ENCODE measurements around the gene GLB1L.
"Not testable (repeated sequence)": the region's sequence is repeated elsewhere in the genome, so short reads cannot be mapped to it uniquely, and the experiment has no call there.

Gene GLB1L

DNA sequence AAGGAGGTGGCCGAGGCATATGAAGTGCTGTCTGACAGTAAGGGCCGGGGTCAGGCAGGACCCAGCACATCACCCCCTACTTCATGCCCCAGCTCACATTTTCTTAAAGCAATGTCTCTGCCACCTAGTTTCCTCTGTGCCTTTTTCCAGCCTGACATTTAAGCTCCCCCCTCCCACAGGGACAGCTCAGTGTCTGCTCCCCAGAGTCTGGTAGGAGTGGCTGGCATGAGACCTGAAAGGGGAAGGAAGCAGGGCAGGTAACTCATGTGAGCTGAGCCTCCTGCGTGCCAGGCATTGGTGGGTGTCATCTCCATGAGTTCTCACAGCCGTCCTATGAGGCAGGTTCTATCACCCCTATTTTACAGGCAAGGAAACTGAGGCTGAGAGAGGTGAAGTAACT lies 35.4 kb upstream of the GLB1L start:
- DNase-seq (ENCODE audit: low read depth, low spot score), result no peak

DNA sequence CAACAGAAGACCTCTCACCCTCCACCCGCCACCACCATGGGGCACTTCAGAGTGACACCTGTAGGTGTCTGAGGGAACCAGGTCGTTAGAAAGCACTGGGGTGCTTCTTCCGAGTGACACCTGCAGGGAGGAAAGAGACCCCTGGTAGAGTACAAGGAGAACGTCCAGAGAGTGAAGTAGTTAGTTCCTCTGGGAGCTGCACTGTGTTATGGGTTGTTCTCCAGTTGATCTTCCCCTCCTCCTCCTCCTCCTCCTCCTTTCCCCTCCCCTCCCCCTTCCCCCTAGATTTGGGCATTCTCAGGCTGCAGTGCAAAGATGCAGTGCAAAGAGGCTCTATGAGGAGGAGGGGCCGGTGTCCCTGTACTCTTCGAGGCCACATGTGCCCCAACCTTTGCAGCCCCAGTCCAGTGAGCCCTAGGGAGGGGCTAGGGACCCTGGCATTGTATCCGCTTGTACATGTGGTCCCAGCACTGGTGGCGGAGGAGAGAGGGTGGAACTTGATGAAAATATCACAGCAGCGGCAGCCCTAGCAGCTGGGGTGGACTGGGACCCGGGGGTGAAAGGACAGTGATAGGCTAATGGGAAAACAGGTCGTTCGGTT lies 34.8 kb upstream of the GLB1L start:
- DNase-seq (ENCODE audit: low read depth, low spot score), result no peak

DNA sequence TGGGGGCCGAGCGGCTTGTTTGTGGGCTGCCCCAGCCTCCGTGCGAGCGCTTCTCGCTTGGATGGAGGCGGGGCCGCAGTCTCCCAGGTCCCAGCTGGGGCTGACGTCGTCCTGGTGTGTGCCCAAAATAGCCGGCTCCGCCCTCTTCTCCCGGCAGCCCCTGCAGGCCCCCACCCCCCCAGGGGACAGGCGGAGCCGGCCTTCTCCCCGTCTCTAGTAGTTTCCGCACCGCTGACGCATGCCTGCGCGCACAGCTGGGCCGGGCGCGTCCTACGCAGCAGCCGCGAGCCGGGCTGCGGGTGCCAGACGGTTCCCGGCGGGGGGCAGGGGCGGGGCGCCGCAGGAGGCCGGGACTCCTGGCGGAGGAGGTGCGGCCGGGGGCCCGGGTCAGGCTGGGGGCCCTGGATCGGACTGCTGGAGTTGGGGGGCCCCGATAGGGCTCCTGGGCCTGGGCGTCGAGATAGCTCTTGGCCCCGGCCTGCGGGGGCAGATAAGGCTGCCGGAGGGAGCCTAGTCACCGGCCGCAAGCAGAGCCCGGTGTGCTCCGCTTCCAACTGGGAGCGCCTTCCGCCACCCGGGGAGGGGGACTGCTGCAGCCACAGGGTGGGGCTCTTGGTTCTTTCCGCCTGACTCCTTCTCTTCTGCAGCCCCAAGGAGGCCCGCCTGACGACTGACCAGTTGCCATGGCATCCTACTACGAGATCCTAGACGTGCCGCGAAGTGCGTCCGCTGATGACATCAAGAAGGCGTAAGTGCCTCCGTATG lies 34.1 kb upstream of the GLB1L start, which contains the start of gene DNAJB2:
Gene DNAJB2 (plus strand): TSS at position 216 of the 765 bp plus-strand sequence. CDS start 468 bp downstream, at position 684.
- peak; percentile 99 for DNase-seq (ENCODE audit: low read depth, low spot score)

DNA sequence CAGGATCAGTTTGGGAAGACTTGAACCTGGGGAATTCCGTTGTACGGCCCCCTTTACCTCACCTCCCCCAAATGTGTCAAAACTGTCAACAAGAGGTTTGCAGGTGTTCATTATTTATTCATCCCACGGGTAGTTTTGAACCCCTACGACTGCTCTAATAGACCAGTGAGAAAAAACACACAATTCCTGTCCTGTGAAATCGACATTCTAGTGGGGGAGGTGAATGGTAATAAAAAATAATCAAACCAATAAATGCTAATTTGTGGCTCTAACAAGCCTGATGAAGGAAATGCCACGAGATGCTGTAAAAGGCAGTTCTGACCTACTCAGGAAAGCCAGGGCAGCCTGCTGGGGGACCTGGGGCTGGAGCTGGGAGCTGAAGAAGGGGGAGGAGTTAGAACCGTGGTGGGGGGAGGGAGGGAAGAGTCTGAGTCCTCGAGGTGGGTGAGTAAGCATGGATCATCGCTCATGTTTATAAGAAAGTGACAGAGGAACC lies 33.5 kb upstream of the GLB1L start:
- DNase-seq (ENCODE audit: low read depth, low spot score), result no peak

DNA sequence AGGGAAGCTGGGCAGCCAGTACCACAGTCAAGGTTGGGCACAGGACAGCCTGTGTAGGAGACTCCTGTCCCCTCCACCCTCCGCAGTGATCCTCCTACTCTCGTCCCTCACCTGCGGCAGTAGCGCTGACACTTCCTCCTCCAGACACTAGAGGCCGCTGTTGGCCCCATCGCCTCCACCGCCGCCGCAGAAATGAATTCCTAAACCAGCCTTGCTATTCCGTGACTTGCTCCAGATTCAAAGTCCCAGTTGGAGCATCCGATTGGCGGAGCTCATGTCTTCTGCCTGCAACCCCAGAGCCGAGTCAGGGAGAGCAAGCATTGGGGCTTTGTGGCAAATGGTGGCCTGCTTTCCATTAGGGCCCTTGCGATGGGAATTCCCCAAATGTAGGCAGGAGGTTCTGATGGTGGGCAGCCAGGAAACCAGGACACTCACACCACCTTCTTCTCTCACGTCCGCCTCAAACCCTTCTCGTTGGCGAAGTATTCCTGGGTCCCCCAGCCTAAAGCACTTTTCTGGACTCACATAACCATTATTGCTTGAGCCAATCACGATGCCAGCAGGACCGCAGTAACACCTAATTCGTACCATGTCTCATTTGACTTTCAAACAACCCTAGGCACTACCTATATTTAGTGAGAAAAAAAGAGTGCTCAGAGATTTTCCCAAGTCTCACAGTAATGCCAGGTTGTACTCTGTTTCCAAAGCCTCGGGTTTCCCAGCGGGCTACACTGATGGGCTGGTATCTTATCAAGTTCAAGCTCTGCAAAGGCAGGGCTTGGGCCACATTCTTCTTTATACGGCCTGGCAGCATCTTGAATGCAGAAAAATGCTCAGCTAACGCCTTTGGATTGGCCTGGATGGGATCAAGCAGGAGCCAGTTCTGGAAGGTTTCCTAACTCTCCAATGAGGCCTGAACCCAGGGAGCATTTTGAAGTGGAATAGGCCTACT lies 32.7 kb upstream of the GLB1L start:
- peak; percentile 51 for DNase-seq (ENCODE audit: low read depth, low spot score)

DNA sequence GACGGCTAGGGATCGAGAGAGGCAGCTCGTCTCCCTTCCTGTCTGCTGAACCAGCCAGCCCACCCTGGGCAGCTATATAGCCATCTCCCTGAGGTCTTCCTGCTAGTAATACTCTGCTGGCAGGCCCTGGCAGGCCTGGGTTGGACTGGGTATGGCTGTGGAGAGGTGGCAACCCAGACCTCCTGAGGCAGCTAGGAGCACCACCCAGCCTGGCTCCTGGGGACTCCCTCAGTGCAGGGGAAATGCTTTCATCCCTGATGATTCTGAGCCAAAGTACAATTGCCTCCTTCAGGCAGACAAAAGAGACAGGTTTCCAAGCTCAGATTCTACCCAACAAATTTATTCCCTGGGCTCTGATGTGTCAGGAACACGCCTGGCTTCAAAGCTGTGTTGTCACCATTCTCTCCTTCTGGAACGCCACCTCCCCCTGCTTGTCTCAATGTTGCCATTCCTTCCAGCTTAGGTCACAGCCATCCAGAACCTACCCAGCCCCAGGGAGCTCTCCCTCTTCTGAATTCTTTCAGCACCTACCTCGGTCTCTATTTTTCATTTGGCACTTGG lies 29.2 kb upstream of the GLB1L start:
- DNase-seq (ENCODE audit: low read depth, low spot score), result no peak

DNA sequence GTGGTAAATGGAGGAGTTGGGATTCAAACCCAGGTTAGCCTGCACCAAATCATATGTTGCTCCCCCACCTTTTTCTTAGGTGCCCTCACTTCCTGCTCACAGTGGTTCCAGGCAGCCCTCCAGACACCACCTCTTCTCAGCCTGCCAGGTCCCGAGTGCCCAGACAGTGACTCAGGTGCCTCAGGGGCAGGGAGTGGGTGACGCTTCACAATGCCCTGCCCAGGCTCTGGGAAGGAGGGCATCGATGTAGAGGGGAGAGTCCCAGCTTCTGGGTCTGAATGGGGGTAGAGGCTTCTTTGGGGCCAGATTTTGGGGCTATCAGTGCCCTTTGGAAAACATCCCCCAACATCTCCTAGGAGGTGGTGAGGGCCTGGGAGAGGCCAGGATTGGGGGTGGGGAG lies 28.7 kb upstream of the GLB1L start:
- no peak for DNase-seq (ENCODE audit: low read depth, low spot score)

DNA sequence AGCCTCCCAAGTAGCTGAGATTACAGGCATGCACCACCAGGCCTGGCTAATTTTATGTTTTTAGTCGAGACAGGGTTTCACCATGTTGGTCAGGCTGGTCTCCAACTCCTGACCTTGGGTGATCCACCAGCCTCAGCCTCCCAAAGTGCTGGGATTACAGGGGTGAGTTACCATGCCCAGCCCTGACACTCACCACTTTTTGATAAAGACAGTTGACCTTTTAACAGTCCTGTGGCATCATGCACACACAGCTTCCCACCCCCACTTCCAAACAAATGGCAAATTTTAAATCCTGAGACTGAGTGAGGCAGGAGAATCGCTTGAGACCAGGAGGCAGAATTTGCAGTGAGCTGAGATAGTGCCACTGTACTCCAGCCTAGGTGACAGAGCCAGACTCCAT lies 27.8 kb upstream of the GLB1L start:
- DNase-seq (ENCODE audit: low read depth, low spot score), result no peak

DNA sequence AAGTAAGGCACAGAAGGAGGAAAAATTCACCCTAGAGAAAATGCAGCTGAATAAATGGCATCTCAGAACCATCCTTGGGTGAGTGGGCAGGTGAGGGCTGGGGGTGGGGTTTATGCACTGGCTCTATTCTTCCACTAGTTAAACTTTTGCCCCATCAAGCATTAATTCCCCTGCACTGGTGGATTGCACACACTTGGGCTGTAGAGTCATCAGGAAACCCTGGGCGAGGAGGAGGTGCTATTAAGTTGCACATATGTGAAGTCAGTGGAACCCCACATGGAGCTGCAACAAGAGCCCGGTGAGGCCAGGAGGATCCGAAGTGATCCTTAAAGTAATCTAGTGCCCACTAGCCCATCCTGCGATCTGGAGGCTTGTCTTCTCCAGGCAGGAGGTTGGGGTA lies 27.1 kb upstream of the GLB1L start:
- DNase-seq (ENCODE audit: low read depth, low spot score), result no peak

DNA sequence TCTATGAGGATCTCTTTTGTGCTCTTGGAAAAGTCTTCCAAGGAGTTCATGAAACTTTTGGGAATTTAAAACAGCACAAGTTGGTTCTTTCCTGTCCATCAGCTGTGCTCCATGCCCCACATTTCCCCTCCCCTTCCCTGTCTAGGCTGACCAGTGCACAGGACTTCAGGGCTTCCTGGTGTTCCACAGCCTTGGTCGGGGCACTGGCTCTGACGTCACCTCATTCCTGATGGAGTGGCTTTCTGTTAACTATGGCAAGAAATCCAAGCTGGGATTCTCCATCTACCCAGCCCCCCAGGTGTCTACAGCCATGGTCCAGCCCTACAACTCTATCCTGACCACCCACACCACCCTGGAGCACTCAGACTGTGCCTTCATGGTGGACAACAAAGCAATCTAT lies 25.8 kb upstream of the GLB1L start:
- no peak for DNase-seq (ENCODE audit: low read depth, low spot score)

DNA sequence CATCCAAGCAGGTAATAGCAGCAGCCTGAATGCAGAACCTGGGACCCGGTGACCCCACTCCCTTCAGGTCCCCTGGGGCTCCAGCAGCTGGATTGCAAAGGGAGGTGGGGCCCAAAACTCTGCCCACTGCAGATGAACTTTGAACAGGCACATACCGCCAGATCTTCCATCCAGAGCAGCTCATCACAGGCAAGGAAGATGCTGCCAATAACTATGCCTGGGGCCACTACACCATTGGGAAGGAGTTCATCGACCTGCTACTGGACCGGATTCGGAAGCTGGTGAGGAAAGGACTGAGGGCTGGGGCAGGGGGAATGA lies 24.8 kb upstream of the GLB1L start:
- no peak for DNase-seq (ENCODE audit: low read depth, low spot score)

DNA sequence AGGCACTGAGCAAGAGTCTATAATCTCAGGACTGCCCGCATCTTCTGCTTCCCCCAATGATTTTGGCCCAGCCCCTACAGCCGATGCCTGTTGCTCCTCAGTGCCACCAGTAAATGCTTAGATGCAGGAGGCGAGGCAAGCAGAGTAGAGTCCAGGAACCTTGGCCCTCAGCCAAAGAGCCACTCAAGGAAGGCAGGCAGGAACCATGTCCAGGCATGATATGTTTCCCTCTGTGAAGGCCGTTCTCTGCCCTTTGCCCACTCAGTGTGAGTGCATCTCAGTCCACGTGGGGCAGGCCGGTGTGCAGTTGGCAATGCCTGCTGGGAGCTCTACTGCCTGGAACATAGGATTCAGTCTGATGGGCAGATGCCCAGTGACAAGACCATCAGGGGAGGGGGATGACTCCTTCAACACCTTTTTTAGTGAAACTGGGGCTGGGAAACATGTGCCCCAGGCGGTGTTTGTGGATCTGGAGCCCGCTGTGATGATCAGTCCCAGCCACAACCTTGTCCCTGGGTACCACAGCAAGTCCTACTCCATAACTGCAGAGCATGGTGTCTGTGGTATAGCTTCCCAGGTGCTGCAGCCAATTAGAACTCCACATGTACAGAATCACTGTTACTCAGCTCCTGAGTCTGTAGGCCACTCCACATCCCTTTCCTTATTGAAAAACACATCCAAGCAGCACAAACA lies 24.3 kb upstream of the GLB1L start:
- no peak for DNase-seq (ENCODE audit: low read depth, low spot score)

DNA sequence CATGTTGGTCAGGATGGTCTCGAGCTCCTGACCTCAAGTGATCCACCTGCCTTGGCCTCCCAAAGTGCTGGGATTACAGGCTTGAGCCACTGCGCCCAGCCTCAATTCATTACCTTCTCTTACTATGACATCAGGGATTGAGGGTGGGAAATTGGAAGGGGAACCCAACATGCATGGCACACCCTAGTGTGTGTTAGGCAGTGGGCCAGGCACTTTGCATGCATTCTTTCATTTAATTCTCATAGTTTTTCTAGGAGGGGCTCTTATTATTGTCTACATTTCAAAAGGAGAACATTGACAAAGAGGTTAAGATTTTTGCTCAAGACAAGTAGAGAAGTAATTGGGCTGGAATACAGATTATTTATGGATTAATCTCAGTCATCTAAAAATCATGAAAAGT lies 23.1 kb upstream of the GLB1L start:
- no peak for DNase-seq (ENCODE audit: low read depth, low spot score)

DNA sequence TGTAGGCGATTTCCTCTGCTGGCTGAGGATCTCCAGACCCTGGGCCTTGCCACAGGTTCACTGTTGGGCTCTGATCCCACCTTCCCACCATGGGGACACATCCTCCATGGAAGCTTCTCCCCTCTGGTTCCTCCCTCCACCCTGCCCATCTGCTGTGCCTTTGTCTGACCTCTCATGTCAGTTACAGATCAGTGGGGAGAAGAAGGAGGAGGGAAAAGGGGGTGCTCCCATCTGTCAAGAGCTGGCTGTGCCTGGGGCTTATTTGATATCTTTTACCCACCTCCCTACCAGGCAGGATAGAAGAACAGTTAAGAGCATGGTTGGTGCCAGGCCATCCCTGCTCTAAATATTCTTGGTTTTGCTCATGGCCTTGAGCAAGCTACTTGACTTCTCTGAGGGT lies 21.6 kb upstream of the GLB1L start:
- no peak for DNase-seq (ENCODE audit: low read depth, low spot score)

DNA sequence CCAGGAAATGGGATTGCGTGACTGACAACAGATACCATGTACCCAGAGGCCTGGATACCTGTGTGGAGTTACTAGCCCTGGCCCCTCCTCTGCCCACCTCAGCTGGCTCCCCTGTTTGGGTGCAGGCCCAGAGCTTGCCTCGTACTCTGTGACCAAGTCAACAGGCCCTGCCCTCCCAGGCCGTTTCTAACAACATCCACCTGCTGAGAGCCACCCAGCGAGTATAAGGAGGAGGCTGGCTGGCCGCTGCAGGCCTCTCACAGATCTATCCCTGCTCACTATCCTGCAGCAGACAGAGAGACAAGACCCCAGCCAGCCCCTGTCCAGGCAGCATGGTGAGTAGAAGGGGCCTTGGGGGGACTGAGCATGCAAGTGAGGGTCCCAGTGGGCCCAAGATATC lies 21.0 kb upstream of the GLB1L start:
- DNase-seq (ENCODE audit: low read depth, low spot score), result no peak

DNA sequence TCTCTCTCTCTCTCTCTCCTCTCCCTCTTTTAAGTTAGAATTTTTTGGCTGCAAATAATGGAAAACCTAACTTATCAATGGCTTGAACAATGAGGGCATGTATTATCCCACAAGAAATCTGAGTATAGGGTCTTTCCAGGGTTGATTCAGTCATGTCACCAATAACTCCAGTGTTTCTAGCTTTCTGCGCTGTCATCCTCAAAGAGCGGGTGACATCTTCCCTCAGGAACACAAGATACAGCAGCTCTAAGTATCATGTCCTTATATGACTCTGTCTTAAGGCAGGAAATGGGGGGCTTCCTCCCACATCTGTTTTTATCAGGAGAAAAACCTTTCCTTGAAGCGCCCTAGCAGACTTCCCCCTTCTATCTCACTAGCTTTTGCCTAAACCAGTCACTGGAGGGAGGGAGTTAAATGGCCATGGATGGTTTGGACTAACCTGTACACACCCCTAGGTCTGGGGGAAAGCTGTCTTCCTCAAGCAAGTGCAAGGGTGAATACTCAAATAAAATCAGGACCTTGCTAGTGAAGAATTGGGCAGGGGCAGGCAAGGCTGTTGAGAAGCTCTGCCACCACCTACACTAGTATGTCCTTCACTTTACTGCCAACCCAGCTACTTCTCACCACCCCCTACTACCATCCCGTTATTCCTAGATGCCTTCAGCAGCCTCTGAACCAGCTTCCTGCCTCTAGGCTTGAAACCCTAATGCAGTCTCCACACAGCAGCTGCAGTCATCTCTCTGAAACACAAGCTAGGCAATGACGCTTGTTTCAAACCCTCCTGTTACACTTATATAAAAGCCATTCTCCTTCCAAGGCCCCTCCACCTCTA lies 16.0 kb upstream of the GLB1L start:
- DNase-seq (ENCODE audit: low read depth, low spot score), result no peak

DNA sequence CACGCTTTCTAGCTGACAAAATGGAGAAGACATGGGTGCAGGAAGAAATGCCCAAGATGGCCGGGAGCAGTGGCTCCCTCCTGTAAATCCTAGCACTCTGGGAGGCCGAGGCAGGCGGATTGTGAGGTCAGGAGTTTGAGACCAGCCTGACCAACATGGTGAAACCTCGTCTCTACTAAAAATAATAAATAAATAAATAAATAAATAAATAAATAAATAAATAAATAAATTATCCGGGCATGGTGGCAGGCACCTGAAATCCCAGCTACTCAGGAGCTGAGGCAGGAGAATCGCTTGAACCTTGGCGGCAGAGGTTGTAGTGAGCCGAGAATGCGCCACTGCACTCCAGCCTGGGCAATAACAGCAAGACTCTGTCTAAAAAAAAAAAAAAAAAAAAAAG lies 13.7 kb upstream of the GLB1L start:
- DNase-seq (ENCODE audit: low read depth, low spot score), result not testable (repeated sequence)

DNA sequence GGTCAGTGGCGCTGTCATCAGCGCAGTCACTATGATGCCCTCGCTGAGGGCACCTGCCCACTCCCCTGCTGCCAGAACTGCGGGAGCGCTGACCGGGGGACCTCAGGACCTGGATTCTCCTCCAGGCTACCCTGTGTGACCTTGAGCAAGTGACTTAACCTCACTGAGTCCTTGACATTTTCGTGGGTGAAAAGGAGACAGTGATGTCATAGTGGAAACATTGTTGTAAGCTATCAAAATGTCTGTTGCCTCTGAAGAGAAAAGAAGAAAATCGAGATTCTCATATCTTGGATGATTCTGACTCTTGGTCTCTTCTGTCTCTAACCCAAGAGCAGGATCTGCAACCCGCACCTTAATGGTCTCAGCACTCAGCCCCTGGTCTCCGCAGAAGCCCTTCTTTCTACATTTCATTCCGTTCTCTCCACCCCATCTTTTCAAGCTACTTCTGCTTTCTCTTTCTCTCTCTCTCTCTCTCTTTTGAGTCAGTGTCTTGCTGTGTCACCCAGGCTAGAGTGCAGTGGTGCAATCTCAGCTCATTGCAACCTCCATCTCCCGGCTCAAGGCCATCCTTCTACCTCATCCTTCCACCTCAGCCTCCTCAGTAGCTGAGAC lies 9.5 kb upstream of the GLB1L start:
- DNase-seq (ENCODE audit: low read depth, low spot score), result no peak

DNA sequence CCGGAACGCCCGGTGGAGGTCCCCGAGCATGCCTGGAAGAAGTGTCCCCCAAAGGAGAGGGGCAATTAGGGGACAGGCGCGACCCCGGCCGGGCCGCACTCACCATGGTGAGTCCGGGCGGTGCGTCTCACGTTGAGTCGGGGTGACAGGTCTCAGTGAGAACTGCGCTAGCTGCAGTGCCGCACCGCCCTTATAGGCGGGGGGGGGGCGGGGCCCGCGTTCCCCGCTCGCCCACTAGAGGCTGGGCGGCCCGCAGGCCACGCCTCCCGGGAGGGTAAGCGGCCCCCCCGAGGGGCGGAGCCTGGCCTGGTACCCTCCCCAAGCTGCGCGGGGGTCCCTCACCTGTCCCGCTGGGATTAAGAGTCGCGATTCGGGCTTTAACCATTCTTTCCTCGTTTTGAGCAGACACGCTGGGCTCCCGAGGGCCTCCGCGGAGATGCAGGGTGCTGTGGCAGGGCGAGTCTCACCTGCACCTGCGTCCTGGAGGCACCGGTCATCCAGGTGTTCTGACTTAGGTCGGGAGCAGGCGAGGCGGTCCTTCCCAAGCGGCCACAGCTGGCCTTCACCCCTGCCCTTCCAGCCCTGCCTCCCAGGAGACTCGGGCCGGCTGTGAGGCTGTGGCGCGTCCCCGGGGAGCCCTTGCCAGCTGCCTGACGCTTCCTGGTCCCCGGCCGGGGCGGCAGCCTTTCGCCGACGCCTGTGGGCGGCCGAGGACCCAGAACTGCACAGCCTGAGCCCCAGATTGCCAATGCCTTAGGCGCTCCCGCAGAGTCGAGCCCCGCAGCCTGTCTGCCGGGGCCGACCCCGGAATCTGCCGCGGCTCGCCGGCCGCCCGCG lies 8.7 kb upstream of the GLB1L start, which contains the start of gene TUBA4A:
Gene TUBA4A (minus strand): TSS at position 166 of the 837 bp plus-strand sequence. CDS start 60 bp downstream, at position 106.
- peak; percentile 75 for DNase-seq (ENCODE audit: low read depth, low spot score)

Measured in activated naive CD8-positive, alpha-beta T cell treated with anti-CD3 and anti-CD28 coated beads, Interleukin-2, amount 50 U/mL, for 16 hours (primary cell).